ENCODE results near the gene SMYD5. TPM values are rescaled to one million over a fixed set of nuclear protein-coding genes. Genes with fewer than 3 reads are reported as not detected.

SMYD5 gene
- total and polyA plus RNA-seq, 10 donors, result 12.3 to 27.1 (median 17.8) TPM

- TF ChIP-seq CTCF (IDR thresholded peaks at IDR 0.05 in 8 of 11, conservative IDR thresholded peaks at IDR 0.05 in 3 of 11) (no peak), POLR2A (IDR thresholded peaks at IDR 0.05) (no peak), POLR2AphosphoS5 (IDR thresholded peaks at IDR 0.05) (no peak)
- peaks cover 0 to 11% (median 4%) of the 10 kb centered on the region in 6 donors for H3K4me1 ChIP-seq
- no peak for DNase-seq
- WGBS, 5 donors, result 89 to 94% (median 91%) methylated on average over 3 of the region's 3 CpGs
- no peaks in the 10 kb centered on the region for H3K27me3 ChIP-seq (replicated peaks in 1 of 7)
- no peak overlapping the region for H3K4me3 ChIP-seq
- peaks cover 9 to 100% (median 97%) of the 10 kb centered on the region in 6 donors for H3K36me3 ChIP-seq
- no peaks in the 10 kb centered on the region for H3K9me3 ChIP-seq
- intact Hi-C loops (cut with DNase I; ENCODE audit: low total_unique reads), result no loop called here
- no peak overlapping the region for H3K27ac ChIP-seq
Measured at GRCh38 chr2:73244580-73244979, 30.5 kb downstream of the SMYD5 start.

GRCh38 chr2:73246850-73247249, 32.8 kb downstream of the SMYD5 start:
- 63 to 81% (median 71%) methylated on average over 3 of the region's 3 CpGs for WGBS, 5 donors
- no peaks in the 10 kb centered on the region for H3K9me3 ChIP-seq
- H3K27ac ChIP-seq, result no peak overlapping the region
- peaks cover 14 to 100% (median 99%) of the 10 kb centered on the region in 6 donors for H3K36me3 ChIP-seq
- no peak for DNase-seq
- intact Hi-C loops (cut with DNase I; ENCODE audit: low total_unique reads), result no loop called here
- TF ChIP-seq POLR2A (IDR thresholded peaks at IDR 0.05), result no peak
- no peak for TF ChIP-seq POLR2AphosphoS5 (IDR thresholded peaks at IDR 0.05)
- TF ChIP-seq CTCF (IDR thresholded peaks at IDR 0.05 in 8 of 11, conservative IDR thresholded peaks at IDR 0.05 in 3 of 11), result no peak
- no peak overlapping the region for H3K4me3 ChIP-seq
- H3K27me3 ChIP-seq (replicated peaks in 1 of 7), result no peaks in the 10 kb centered on the region
- H3K4me1 ChIP-seq, result no peaks in the 10 kb centered on the region

GRCh38 chr2:73249636-73250035, 35.6 kb downstream of the SMYD5 start:
- Histone ChIP-seq H3K27me3 (replicated peaks in 1 of 7) (no peaks in the 10 kb centered on the region), H3K4me1 (no peaks in the 10 kb centered on the region), H3K27ac (no peak overlapping the region), H3K4me3 (no peak overlapping the region), H3K9me3 (no peaks in the 10 kb centered on the region), H3K36me3 (peaks cover 11 to 100% (median 99%) of the 10 kb centered on the region in 6 donors)
- 82 to 91% (median 91%) methylated on average over 9 of the region's 9 CpGs for WGBS, 5 donors
- no peak for DNase-seq
- no peak for TF ChIP-seq POLR2A (IDR thresholded peaks at IDR 0.05)
- no peak for TF ChIP-seq CTCF (IDR thresholded peaks at IDR 0.05 in 8 of 11, conservative IDR thresholded peaks at IDR 0.05 in 3 of 11)
- TF ChIP-seq POLR2AphosphoS5 (IDR thresholded peaks at IDR 0.05), result no peak
- intact Hi-C loops (cut with DNase I; ENCODE audit: low total_unique reads), result no loop called here

- DNase-seq, result no peak
- Histone ChIP-seq H3K9me3 (no peaks in the 10 kb centered on the region), H3K27me3 (replicated peaks in 1 of 7) (no peaks in the 10 kb centered on the region), H3K4me3 (no peak overlapping the region), H3K4me1 (no peaks in the 10 kb centered on the region), H3K36me3 (peaks cover 11 to 100% (median 91%) of the 10 kb centered on the region in 6 donors), H3K27ac (no peak overlapping the region)
- intact Hi-C loops (cut with DNase I; ENCODE audit: low total_unique reads), result no loop called here
- 89 to 93% (median 91%) methylated on average over 16 to 17 of the region's 17 CpGs for WGBS, 5 donors
- TF ChIP-seq POLR2AphosphoS5 (IDR thresholded peaks at IDR 0.05) (peak in 1 of 3 donors; percentile 24), CTCF (IDR thresholded peaks at IDR 0.05 in 8 of 11, conservative IDR thresholded peaks at IDR 0.05 in 3 of 11) (no peak)
Measured at GRCh38 chr2:73250872-73251846, 37.1 kb downstream of the SMYD5 start.
